Mammary epithelial cell (primary cell): ENCODE measurements around the gene CA11.
A peak's percentile ranks its signal among the peaks of the same experiment; 100 is the strongest.

ENCODE experiments used
- CTCF ChIP-seq, 2 donors: IDR thresholded peaks in 1 of 2; conservative IDR thresholded peaks in 1 of 2; 2 replicates each; pipeline ENCODE4 v1.5.1; 2011 to 2012; ENCODE audit warnings: inconsistent platforms in 2 of 2, low read length in 2 of 2, mild to moderate bottlenecking in 2 of 2, control low read depth in 1 of 2, low read depth in 1 of 2; ENCODE audit not compliant: insufficient read depth in 1 of 2; ENCODE audit errors: extremely low read depth in 1 of 2
- EZH2 ChIP-seq: IDR thresholded peaks from 2 replicates; pipeline ENCODE4 v1.6.1; 2012; ENCODE audit warnings: low read length, inconsistent platforms, borderline replicate concordance

DNA sequence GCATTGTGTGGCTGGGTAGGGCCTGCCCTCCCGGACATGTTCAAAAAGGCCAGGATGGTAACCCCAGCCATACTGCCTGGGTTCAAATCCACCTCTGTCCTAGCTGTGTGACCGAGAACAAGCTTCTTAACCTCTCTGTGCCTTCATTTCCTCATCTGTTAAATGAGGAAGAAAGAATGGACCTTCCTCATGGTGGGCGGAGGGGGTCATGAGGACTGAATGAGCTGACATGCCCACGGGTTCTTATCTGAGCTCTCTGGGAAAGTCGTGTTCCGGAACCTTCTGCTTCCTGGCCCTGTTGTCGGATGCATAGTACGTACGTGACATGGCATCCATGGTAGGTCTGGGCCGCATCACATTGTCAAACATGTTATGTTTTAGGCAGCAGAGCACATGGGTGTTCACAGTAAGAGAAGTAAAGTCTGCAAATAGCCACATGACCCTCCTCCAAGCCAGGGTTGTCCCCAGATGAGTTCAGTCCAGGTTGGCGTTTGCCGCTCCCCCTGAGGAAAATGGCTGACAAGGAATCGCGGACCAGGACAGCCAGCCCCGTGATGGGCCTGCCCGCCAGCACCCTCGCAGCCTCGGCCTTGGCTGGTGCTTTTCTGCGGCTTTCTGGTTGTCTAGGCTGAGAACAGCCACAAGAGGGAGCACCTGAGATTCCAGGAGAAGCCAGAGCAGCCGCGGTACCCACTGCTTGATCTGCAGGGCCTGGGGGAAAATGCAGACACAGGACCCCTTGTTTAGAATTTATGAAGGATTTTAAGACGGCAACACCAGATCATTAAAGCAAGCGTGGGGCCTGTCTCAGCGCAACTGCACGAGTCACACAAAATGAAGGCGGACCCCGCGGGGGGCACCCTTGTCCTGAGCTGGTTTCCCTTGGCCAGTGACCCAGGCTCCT, 29.2 kb upstream of the CA11 start:
- TF ChIP-seq CTCF (conservative IDR thresholded peaks at IDR 0.05 in 1 of 2, IDR thresholded peaks at IDR 0.05 in 1 of 2; ENCODE audit: extremely low read depth in 1 of 2, insufficient read depth in 1 of 2, low read depth in 1 of 2, low read length in 2 of 2) (peak; percentile 79 to 85), EZH2 (no peak)
